ENCODE measurements around the gene LMF1.
"Not testable (repeated sequence)": the region's sequence is repeated elsewhere in the genome, so short reads cannot be mapped to it uniquely, and the experiment has no call there.

LMF1 gene

GRCh38 chr16:860891-861290 is 109.9 kb downstream of the LMF1 start:
- no peak for TF ChIP-seq CTCF (IDR thresholded peaks at IDR 0.05; ENCODE audit: low read depth, low read length, missing control alignments)
- no peak for DNase-seq (ENCODE audit: low read depth)
- no peak overlapping the region for H3K4me3 ChIP-seq (ENCODE audit: low read depth, low read length)

DNA sequence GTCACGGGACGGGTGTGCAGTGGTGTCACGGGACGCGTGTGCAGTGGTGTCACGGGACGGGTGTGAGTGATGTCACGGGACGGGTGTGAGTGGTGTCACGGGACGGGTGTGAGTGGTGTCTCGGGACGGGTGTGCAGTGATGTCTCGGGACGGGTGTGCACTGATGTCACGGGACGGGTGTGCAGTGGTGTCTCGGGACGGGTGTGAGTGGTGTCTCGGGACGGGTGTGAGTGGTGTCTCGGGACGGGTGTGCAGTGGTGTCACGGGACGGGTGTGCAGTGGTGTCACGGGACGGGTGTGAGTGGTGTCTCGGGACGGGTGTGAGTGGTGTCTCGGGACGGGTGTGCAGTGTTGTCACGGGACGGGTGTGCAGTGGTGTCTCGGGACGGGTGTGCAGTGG is 111.8 kb downstream of the LMF1 start:
- not testable (repeated sequence) for DNase-seq (ENCODE audit: low read depth); H3K4me3 ChIP-seq (ENCODE audit: low read depth, low read length)

GRCh38 chr16:858441-858840 is 112.3 kb downstream of the LMF1 start:
- not testable (repeated sequence) for H3K4me3 ChIP-seq (ENCODE audit: low read depth, low read length); DNase-seq (ENCODE audit: low read depth)

DNA sequence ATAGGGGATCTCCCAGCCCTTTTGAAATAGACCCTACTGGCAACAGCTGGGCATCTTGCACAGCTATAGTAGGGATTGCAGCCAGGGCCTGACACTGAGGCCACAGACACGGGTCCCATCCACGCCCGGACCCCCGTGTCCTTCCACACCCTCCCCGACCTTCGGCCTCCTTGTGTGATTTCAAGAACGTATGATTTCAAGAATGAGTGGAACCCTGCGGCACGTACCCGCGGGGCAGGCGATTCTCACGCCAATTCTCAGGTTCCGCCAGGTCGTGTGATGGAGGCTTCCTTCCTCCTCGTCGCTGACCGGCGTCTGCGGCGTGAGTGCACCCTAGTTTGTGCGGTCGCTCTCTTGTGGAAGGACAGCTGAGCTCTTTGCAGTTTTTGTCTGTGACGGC is 114.0 kb downstream of the LMF1 start:
- no peak for TF ChIP-seq CTCF (IDR thresholded peaks at IDR 0.05; ENCODE audit: low read depth, low read length, missing control alignments)
- DNase-seq (ENCODE audit: low read depth): no peak
- H3K4me3 ChIP-seq (ENCODE audit: low read depth, low read length): no peak overlapping the region

- no peak for DNase-seq (ENCODE audit: low read depth)
- H3K4me3 ChIP-seq (ENCODE audit: low read depth, low read length): no peak overlapping the region
- TF ChIP-seq CTCF (IDR thresholded peaks at IDR 0.05; ENCODE audit: low read depth, low read length, missing control alignments): no peak
Measured at GRCh38 chr16:856101-856500, 114.7 kb downstream of the LMF1 start.

- no peak for DNase-seq (ENCODE audit: low read depth)
- no peak overlapping the region for H3K4me3 ChIP-seq (ENCODE audit: low read depth, low read length)
- no peak for TF ChIP-seq CTCF (IDR thresholded peaks at IDR 0.05; ENCODE audit: low read depth, low read length, missing control alignments)
Measured at GRCh38 chr16:855471-855870, 115.3 kb downstream of the LMF1 start.

- no peak for DNase-seq (ENCODE audit: low read depth)
- H3K4me3 ChIP-seq (ENCODE audit: low read depth, low read length): no peak overlapping the region
- no peak for TF ChIP-seq CTCF (IDR thresholded peaks at IDR 0.05; ENCODE audit: low read depth, low read length, missing control alignments)
Measured at GRCh38 chr16:854808-855410, 115.9 kb downstream of the LMF1 start.

- TF ChIP-seq CTCF (IDR thresholded peaks at IDR 0.05; ENCODE audit: low read depth, low read length, missing control alignments): no peak
- DNase-seq (ENCODE audit: low read depth): no peak
- H3K4me3 ChIP-seq (ENCODE audit: low read depth, low read length): no peak overlapping the region
Measured at GRCh38 chr16:853981-854807, 116.6 kb downstream of the LMF1 start.

Measured in GM12864 (cell line).